HT-29 (cell line): ENCODE results near the gene PMVK. TPM values are rescaled to one million over a fixed set of nuclear protein-coding genes. Genes with fewer than 3 reads are reported as not detected.
"Not testable (repeated sequence)": the region's sequence is repeated elsewhere in the genome, so short reads cannot be mapped to it uniquely, and the experiment has no call there.

ENCODE experiments used
- DNase-seq: peaks from one replicate; pipeline ENCODE4 v3.0.0-alpha.2; 2015; ENCODE audit warnings: low spot score
- total RNA-seq: library from RNA; depleted of rRNA; stranded (reverse); fragments of >200 nt; shearing (Covaris generic); gene quantifications from 2 replicates; pipeline ENCODE4 v1.2.3, GENCODE V29; 2014

Gene PMVK
- total RNA-seq, 1 experiment from 2014 or later = 18.9 TPM

DNA sequence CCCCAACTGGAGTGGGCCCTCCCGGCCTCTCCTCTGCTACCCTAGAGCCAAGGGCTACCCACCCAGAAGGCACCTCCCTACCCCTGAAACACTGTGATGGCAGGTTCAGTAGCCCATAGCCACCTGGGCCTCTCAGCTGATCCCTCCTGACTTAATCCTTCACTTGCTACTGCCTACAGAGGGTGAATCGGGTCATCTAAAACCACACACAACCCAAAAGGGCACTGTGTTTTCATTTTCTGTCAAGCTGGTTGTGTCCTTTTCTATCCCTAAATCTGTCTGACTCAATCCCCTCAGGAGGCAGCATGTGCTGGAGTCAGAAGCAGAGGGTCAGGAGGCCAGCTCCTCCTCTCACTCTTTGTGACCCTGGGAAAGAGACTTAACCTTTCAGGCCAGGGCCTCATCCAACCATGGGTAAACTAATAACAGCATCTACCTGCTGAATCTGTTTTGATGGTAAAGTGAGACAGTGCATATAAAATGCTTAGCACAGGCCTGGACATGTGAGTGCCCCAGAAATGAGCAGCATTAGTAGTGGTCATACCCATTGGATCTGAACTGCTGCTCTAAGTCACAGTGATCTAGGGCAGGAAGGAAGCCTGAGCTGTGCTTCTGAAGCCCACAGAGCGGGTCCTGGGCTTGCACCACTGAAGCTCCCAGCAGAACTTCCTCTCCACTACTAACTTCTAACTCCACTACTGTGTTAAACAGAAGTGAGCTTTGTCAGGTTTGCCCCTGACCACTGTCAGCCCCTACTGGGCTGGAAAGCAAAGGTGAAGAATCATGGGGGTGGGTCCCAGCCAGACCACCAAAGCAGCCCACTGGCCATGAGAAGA lies 11.0 kb downstream of the PMVK start:
- DNase-seq = no peak

DNA sequence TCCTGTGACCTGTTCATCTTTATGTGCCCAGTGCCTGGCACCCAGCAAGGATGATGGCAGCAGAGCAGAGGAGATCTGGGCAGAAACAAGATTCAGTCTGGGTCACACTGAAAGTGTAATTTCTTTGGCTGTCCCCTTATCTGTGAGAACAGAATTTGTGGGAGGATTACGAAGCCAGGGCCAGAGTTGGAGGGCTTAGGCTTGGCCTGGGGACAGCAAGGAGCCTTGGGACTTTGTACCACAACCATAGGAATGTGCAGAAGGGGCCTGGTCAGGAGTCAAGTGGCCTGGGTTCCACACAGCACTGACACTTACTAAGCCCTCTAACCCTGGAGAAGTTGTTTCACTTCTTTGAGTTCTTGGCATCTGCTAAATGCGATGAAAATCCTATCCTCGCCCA lies 12.8 kb downstream of the PMVK start:
- no peak for DNase-seq

DNA sequence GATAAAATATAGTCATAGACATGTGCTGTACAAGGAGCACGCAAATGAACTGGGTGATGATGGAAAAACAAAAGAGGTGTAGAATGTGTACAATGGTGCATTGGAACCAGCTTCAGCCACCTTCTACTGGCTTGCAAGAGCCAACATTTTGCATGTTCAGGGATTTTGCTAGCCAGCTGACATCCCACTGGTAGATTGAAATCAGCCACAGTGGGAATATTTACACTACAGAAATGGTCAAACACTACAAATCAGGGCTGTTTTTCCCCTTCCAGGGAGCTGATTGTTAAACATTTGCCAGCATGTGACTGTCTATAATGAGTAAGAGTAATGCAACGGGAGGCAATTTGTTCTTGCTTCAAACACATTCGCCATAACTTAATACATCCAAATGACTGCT lies 23.2 kb downstream of the PMVK start:
- no peak for DNase-seq

DNA sequence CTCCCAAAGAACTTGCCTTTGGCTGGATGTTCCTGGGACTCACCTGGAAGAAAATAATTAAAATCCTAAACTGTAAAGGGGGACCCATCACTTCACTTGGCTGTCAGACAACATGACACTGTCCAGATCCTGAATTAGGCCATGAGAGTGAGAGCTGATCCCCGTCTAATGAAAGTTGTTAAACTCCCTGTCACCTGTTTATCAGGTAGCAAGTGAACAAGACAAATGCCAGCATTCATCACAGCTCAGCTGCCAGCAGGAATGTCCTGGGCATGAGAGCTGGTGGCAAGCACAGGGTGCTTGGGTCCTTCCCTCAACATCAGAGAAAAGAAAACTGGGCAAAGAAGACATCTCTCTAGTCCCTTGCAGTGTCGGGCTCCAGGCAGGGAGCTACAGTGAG lies 23.8 kb downstream of the PMVK start:
- no peak for DNase-seq

DNA sequence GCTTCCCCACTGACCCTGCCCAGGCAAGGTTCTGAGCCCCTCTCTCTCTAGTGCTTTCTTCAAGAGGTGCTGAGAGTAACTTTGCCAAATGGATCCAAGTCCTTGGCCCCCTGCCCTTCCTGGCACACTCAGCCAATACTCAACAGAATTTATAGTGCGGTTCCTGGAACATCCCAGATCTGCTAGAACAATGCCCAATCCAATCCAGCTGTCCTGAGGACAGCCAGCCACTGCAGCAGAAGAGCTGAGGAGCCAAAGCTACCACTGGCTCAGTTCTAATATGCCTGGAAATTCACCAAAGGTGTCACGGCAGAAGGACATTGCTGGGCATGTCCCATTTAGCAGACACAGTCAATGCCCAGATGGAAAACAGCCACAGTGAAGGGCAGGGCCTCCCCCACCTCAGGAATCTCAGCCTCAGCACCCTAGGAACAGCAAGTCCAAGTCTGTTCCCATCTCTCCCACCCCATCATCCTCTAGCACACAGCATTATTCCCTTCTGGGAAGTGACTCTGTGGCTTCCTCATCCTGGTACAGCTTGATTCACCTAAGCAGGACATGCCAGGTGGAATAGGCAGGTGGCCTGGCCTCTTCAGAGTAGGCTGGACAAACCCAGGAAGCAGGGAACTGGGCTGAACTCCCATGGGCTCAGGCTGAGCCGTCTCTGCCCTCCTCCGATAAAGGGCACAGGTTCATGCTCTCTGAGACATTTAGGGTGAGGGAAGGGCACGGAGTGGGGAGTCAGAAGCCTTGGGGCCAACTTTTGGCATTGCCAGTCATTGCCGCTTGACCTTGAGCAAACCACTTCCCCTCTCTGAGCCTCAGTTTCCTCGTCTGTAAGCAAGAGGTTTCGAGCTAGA lies 24.6 kb downstream of the PMVK start:
- DNase-seq = no peak

DNA sequence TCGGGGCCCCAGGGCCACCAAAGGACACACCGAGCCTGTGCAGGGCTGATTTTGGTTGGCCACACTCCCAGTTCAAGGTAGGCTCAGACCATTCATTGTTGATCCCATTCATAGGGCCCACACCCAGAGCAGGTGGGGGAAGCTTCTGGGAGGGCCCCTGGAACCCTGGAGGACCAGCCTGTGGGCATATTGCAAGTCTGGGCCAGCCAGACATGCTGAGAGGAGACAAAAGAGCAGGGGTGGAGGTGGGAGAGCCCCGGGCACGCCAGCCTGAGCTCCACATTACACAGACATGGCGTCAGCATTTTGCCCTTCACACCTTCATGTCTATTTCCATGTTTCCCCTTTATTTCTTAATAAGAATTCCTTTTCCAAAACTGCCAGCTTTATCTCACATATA lies 25.7 kb downstream of the PMVK start:
- DNase-seq = no peak

DNA sequence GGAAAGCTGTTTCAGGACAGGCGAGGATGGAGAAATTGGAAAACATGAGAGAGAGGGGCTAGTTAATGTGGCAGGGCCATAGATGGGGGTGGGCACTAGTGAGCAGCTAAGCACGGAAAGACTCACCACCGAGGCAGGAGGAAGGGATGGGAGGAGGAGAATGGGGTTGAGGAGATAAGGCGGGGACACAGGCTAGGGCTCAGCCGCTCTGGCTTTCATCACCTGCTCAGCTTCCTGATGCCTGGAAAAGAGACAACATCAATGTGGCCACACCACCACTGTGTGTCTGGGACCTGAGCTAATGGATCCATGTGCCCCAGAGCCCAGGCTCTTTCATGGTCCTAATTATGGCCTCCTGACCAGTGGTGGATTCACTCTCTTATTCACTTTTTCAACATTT lies 27.6 kb downstream of the PMVK start:
- no peak for DNase-seq

DNA sequence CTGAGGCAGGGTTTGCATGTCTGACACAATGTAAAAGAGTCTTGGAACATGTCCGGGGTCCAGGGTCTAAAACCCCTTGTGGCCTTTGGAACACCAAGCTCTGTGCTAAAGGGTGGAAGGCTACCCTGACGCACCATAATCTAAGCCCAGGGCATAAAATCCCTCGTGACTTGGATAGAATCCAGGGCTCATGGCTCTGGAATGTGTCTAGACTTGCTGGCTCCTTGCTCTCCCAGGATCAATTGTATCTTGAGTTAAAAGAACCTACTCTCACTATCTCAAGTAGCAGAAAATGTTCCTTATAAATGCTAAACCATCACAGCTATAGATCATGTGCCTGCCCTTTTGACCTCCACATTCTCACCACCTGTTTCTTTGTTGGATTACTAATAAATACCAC lies 28.4 kb downstream of the PMVK start:
- DNase-seq = not testable (repeated sequence)

DNA sequence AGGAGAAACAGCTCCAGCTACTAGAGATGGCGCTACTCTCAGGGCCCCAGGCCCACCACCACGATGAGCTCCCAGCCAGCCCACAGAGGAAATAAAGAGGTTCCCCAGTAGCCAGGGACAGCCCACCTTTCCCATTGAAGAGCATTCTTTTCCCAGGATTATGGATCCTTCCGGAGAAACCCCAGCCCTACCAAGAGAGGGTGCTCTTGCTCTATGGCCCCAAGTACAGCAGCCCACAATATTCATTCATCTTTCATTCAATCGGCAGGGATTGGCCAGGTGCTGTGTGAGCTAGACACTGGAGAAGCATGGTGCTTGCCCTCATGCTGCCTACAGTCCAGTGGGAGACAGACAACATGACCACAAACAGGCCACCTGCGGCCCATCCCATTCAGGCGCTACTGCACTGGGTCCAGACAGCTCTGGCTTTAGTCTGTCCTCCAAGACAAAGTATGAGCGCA lies 29.9 kb downstream of the PMVK start:
- peak; percentile 43 for DNase-seq

DNA sequence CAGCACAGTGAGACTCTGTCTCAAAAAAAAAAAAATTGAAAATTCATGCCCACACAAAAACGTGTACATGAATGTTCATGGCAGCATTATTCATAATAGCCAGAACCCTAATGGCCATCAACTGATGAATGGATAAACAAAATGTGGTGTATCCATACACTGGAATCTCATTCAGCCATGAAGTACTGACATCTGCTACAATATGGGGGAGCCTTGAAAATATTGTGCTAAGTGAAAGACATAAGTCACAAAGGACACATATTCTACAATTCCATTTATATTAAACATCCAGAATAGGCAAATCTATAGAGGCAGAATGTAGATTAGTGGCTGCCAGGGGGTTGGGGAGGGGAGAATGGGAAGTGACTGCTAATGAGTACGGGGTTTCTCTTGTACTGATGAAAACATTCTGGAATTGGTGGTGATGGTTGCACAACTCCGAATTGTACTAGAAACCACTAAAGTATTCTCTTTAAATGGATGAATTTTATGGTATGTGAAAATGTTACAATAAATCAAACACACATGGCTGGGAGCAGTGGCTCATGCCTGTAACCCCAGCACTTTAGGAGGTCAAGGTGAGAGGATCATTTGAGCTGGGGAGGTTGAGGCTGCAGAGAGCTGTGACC lies 33.5 kb downstream of the PMVK start:
- DNase-seq = no peak

DNA sequence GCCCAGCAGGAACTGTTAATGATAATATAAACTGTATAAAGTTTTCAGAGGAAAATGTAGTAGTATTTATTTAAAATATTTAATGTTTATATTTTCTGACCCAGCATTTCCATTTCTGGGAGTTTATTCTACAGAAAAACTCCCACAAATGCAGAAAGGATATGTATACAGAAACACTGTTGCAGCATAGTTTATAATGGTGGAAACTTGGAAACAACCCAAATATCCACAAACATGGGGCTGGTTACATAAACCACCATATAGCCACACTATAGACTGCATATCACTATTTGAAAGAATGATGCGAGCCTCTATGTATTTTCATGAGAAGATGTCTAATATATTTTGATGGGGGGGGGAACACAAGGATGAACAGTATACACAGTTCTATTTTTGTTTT lies 34.9 kb downstream of the PMVK start:
- no peak for DNase-seq

DNA sequence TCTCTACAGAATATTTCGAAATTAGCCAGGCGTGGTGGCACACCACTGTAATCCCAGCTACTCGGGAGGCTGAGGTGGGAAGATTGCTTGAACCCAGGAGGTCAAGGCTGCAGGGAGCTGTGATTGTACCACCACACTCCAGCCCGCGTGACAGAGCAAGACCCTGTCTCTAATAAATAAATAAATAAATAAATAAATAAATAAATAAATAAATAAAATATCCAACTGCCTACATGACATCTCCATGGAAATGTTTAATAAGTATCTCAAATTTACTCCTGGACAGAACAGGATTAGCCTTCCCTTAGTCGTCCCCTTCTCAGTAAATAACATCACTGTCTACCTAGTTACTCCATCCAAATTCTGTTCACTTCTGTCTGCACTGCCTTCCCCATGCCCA lies 37.5 kb downstream of the PMVK start:
- DNase-seq = no peak

DNA sequence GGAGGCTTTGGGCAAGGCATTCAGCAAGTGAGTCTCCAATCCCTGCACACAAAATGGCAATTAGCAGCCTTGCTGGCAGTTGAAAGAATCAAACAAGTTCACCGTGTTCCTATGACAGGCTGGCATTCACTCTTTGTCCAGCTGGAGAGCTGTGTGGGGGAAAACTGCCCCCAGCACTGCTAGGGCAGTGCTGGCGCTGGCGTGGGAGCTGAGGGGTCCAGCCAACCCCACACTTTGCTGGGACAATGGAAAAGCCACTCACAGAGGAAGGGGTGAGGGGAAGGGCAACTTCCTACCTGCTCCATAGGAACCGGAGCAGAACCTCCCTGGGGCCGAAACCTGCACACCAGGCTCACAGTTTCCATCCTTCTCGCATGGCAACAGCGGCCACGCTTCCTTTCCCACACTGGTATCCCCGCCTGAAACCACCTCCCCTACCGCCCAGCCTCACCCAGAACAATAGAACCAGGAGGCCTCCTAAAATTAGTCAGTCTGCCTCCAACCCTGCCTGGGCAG lies 39.7 kb downstream of the PMVK start:
- DNase-seq = no peak

DNA sequence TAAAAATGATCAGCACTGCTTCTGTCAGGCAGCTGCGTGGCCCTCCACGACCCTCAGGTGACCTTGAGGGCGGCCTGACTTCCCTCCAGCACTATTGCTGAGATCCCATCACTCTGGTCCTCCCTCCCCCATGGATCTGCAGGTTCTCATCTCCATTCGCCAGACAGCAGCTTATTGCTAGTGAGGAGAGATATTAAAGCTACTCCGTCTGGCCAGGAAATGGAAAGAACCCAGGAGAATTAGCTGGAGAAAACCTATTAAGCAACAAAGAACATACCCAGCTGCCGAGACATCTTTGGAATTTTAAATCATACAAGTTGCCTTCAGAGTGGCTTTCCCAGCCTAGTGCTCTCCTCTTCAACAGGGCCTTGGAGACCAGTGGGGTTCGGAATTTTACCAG lies 40.7 kb downstream of the PMVK start:
- no peak for DNase-seq

DNA sequence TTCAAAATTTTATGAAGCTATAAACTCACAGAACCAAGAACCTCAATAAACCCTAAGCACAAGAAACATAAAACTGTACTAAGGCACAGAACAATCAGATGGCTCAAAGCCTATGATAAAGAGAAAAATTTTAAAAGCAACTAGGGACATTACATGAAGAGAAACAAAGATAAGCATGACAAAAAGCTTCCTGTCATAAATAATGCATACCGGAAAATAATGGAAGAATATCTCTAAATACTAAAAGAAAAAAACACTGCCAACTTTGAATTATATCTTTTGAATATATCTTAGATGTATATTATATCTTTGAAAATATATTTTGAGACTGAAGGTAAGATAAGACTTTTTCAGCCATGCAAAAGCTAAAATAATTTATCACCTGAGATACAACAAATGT lies 45.1 kb downstream of the PMVK start:
- DNase-seq = no peak

DNA sequence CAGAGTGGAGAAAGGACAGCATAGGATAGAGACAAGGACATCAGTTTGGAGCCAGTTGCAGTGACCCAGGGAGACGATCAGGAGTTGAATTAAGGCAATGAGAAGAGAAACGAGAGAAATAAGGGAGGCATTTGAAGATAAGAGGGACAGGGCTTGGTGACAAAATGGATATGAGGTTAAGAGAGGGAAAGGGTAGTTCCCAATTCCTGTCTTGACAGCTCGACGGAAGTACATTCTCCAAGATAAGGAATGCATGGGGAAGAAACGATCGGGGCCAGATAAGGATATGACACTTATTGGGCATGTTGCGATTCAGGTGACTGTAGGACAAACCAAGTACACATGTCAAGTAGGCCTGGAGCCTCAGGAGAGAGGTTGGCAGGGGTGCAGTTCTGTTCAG lies 47.8 kb downstream of the PMVK start:
- no peak for DNase-seq

DNA sequence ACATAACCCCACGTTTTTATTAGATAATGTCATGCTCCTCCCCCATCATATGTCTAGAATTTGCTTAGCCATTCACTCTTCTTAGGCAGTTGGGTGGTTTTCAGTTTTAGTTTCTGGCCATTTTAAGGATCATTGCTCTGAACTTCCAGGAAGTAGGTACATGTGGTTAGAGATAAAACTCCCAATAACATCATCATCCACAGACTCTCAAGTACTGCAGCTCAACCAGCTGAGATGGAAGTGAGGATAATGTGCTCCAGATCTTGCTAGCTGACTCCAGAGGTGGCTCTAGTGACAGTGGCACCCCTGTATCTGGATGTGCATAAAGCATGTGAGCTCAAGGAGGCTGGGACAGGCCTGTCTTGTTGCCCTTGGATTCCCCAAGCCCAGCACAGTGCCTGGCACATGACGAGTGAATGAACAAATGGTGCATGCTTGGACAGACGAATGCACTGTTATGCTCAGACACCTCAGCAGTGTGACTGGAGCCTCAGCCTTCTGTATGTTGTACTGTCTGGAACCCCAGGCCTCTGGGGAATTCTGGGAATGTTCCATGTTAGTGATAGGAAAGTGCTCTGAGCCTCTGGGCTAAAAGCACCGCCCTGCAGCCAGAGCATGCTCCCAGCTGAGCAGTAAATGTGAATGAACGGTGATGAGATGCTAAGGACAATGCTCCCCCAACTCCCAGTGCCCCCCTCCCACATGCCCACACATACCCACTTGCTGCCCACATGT lies 50.1 kb downstream of the PMVK start:
- no peak for DNase-seq

DNA sequence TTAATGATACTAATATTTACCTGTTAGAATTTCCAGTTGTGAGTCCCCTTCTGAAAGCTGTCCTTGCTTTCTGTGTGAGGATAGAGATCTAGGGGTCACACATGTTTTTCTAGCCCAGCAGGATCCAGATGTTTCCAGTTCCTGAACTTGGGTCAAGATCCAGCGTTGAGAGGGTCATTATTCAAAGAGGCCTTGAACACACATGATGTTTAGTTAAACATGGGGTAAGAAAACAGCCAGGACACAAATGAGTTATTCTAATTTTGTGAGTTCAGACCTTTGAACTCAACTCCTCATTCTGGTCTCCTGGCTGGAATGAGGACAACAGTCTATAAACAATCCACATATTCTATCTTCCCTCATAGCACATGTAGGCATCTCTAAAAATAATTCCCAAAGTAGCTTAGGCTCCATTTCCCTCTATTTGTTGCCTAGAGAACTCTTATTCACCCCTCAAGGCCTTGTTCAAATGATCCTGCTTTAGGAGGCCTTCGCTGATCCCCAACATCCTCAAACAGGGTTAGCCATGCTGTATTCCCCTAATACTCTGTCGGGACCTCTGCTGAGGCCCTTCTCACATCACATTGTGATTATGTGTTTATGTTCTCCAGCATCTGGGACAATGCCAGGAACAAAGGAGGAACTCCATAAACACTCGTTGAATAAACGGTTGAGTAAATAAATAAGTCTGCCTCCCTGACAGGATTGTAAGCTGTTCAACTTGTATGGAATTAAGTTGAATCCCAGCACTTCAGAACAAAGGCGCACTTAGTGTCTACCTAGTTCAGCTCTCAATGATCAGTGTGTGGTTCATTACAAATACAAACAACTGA lies 51.4 kb downstream of the PMVK start:
- no peak for DNase-seq

DNA sequence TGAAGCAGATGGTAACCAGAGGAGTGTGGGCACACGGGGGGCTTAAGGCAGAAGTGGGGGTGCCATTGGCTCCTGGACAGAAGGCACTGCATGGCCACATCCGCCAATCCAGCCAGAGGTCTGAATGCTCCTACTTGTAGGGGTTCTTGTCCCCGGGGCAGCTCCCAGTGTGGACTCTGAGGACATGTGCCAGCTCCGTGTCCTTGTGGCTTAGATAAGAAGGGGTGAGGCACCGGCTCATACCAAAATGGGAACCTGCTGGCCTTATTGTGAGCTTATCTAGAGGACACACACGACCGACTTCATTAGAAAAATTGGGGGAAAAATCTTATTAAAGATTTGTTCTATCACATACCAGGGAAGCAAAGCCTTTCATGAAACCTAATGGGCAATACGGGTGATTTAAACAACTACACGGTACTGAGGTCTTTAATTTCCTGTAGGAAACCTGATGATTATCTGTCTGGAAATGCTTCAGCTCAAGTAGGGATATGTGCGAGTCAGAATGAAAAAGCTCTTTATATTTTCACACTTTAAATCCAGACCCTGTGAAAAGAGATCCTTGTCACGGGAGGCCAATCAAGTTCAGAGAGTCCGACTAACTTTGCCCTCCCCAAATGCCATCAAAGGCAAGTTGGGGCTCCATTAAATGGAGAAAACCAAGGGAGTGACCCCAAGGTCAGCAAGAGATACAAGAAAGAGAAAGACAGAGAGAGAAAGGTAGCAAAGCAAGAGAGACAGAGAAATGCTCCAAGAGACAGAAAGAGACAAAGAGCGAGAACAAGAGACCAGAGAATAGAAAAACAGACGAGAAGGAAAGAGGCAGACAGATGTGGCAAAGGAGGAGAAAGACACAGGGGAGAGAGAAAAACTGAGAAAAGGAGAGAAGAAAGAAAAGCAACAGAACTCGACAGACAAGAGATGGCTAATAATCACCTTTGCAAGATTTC lies 52.3 kb downstream of the PMVK start:
- no peak for DNase-seq
